PC-9 (cell line): ENCODE measurements around the gene DHFR. TPM values are rescaled to one million over a fixed set of nuclear protein-coding genes. Genes with fewer than 3 reads are reported as not detected.

ENCODE experiments used
- BruUV-seq: library from RNA; stranded (reverse); fragments of 400-500 nt; replicated peaks from 2 replicates; lab custom pipeline; 2021; lab: Mats Ljungman, UMichigan
- CTCF ChIA-PET: fragments of 300-600 bp; sonication (Branson Sonifier 250); formaldehyde crosslinking; loops from one replicate; lab custom pipeline; 2022; ENCODE audit warnings: antibody characterized with exemption; lab: Charles Lee
- POLR2A ChIA-PET: fragments of 300-600 bp; sonication (Branson Sonifier 250); formaldehyde crosslinking; loops from one replicate; lab custom pipeline; 2022; ENCODE audit warnings: antibody characterized with exemption; ENCODE audit not compliant: unreplicated experiment; lab: Charles Lee
- DNase-seq, 2 experiments: peaks; one replicate each; pipeline versions ENCODE4 v3.0.0 to v3.0.0-alpha.2; 2015 to 2022; ENCODE audit warnings: mixed read lengths in 1 of 2
- H2AFZ ChIP-seq: fragments of 200-600 bp; sonication (generic); 2 replicates; pipeline ENCODE4 v1.8.1; 2017; ENCODE audit warnings: antibody characterized with exemption
- H3F3A ChIP-seq: fragments of 200-600 bp; sonication (generic); 2 replicates; pipeline ENCODE4 v1.8.1; 2017; ENCODE audit warnings: antibody characterized with exemption, mild to moderate bottlenecking, low read depth; ENCODE audit not compliant: insufficient read depth
- H3K27ac ChIP-seq: fragments of 200-600 bp; sonication (generic); 2 replicates; pipeline ENCODE4 v1.6.1; 2016; ENCODE audit warnings: mixed run types
- H3K27me3 ChIP-seq: fragments of 200-600 bp; sonication (generic); 2 replicates; pipeline ENCODE4 v1.6.1; 2016; ENCODE audit warnings: low read depth, mixed run types; ENCODE audit not compliant: insufficient read depth
- H3K36me3 ChIP-seq: fragments of 200-600 bp; sonication (generic); 2 replicates; pipeline ENCODE4 v1.6.1; 2016; ENCODE audit warnings: low read depth, mixed run types
- H3K4me1 ChIP-seq: fragments of 200-600 bp; sonication (generic); replicated peaks from 2 replicates; pipeline ENCODE4 v1.6.1; 2016; ENCODE audit warnings: mixed run types; ENCODE audit not compliant: insufficient read depth
- H3K4me2 ChIP-seq: fragments of 200-600 bp; sonication (generic); 2 replicates; pipeline ENCODE4 v1.6.1; 2017; ENCODE audit warnings: mixed run types
- H3K4me3 ChIP-seq: fragments of 200-600 bp; sonication (generic); 2 replicates; pipeline ENCODE4 v1.6.1; 2016; ENCODE audit warnings: mixed run types
- H3K79me2 ChIP-seq: fragments of 200-600 bp; sonication (generic); 2 replicates; pipeline ENCODE4 v1.6.1; 2017; ENCODE audit warnings: low read depth, mixed run types
- H3K9me2 ChIP-seq: fragments of 200-600 bp; sonication (generic); 2 replicates; pipeline ENCODE4 v1.8.1; 2017; ENCODE audit warnings: mild to moderate bottlenecking; ENCODE audit not compliant: insufficient read depth
- H3K9me3 ChIP-seq: fragments of 200-600 bp; sonication (generic); 2 replicates; pipeline ENCODE4 v1.8.1; 2016; ENCODE audit warnings: low read depth; ENCODE audit not compliant: insufficient read depth
- H4K20me1 ChIP-seq: fragments of 200-600 bp; sonication (generic); 2 replicates; pipeline ENCODE4 v1.8.1; 2017; ENCODE audit not compliant: insufficient read depth
- EZH2 ChIP-seq: fragments of 200-600 bp; sonication (generic); IDR thresholded peaks from 2 replicates; pipeline ENCODE4 v1.8.0; 2017; ENCODE audit warnings: antibody characterized with exemption, low read depth
- intact Hi-C: fragments of 100-400 bp; cut with micrococcal nuclease; formaldehyde crosslinking; loops from one replicate; pipeline ENCODE4 v1.10.0; 2022; ENCODE audit not compliant: unreplicated experiment
- total RNA-seq: library from RNA; stranded (reverse); gene quantifications from 2 replicates; pipeline ENCODE4 v1.2.3, GENCODE V29; 2021
- TF ChIP-seq, protein P1 (sequence below): fragments of 200-600 bp; sonication (generic); conservative IDR thresholded peaks from 2 replicates; pipeline ENCODE4 v1.6.1; 2017; ENCODE audit warnings: mixed run types, antibody characterized with exemption, mild to moderate bottlenecking, moderate library complexity

DHFR gene
- total RNA-seq, 1 experiment from 2014 or later, result 45.3 TPM

DNA sequence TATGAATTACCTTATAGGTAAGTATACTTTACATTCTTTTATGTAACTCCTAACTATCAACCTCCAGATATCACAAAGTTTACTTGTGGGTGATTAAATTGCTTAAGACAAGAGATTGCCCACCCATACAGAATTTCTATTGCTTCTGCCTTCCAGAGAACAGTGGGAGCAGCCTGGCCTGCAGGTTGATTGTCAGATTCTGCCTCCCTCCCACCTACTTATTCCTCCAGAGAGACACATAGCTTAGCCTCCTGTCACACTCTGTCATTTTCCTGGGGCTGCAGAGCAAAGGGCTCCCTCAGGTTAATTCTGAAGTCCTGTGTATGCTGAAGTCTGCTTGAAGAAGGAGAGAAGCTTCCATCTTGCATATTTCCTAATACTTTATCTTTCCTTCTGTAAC lies 48.5 kb upstream of the DHFR start:
- Histone ChIP-seq H3K4me2 (no peak overlapping the region), H3K9me3 (no peaks in the 10 kb centered on the region), H4K20me1 (no peaks in the 10 kb centered on the region), H3K36me3 (0 out of 2 replicates have a peak, but pooled peaks cover 3% of the 10 kb centered on the region), H3K27me3 (no peaks in the 10 kb centered on the region), H3K9me2 (no peaks in the 10 kb centered on the region), H3F3A (no peaks in the 10 kb centered on the region), H3K4me3 (no peak overlapping the region), H3K4me1 (no peaks in the 10 kb centered on the region), H3K79me2 (no peaks in the 10 kb centered on the region), H2AFZ (no peak overlapping the region), H3K27ac (no peak overlapping the region)
- no peak for TF ChIP-seq EZH2
- TF ChIP-seq, protein P1, sequence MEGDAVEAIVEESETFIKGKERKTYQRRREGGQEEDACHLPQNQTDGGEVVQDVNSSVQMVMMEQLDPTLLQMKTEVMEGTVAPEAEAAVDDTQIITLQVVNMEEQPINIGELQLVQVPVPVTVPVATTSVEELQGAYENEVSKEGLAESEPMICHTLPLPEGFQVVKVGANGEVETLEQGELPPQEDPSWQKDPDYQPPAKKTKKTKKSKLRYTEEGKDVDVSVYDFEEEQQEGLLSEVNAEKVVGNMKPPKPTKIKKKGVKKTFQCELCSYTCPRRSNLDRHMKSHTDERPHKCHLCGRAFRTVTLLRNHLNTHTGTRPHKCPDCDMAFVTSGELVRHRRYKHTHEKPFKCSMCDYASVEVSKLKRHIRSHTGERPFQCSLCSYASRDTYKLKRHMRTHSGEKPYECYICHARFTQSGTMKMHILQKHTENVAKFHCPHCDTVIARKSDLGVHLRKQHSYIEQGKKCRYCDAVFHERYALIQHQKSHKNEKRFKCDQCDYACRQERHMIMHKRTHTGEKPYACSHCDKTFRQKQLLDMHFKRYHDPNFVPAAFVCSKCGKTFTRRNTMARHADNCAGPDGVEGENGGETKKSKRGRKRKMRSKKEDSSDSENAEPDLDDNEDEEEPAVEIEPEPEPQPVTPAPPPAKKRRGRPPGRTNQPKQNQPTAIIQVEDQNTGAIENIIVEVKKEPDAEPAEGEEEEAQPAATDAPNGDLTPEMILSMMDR, result no peak
- ChIA-PET POLR2A (no interaction called here), CTCF (no interaction called here)
- no TSS peak for BruUV-seq
- intact Hi-C loops, result no loop called here
- no peak for DNase-seq

DNA sequence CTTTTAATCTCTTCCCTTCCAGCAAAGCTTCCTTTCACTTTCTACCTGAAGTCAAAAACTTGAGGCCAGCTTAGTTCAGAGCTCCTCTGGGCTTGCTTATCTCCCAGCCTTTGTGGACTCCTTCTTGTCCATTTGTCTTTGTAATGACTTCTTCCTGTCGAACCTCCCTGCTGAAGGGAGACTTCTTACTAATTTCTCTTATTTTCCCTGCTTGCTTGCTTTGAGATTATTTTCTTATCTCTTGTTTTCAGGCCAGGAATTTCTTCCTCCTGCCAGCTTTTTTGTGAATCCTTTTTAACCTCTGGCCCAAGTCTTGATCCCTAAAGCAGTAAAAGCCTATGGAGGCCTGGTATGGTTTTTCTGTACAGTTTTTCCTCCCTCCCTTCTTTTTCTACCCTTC lies 46.8 kb upstream of the DHFR start:
- H3K79me2 ChIP-seq, result no peaks in the 10 kb centered on the region
- 0 out of 2 replicates have a peak, but pooled peaks cover 3% of the 10 kb centered on the region for H3K36me3 ChIP-seq
- no peak overlapping the region for H2AFZ ChIP-seq
- no peaks in the 10 kb centered on the region for H3K27me3 ChIP-seq
- intact Hi-C loops, result no loop called here
- no peaks in the 10 kb centered on the region for H4K20me1 ChIP-seq
- no TSS peak for BruUV-seq
- H3K4me3 ChIP-seq, result no peak overlapping the region
- ChIA-PET POLR2A (no interaction called here), CTCF (interaction anchor here (0.7 kb wide), 1 partner anchor 33 kb away, joined by 3 read pairs; no protein-coding TSS in a partner anchor)
- H3F3A ChIP-seq, result no peaks in the 10 kb centered on the region
- no peak overlapping the region for H3K27ac ChIP-seq
- no peaks in the 10 kb centered on the region for H3K4me1 ChIP-seq
- DNase-seq, result no peak
- H3K4me2 ChIP-seq, result no peak overlapping the region
- H3K9me3 ChIP-seq, result no peaks in the 10 kb centered on the region
- no peaks in the 10 kb centered on the region for H3K9me2 ChIP-seq
- TF ChIP-seq EZH2, result no peak
- TF ChIP-seq, protein P1, result no peak

DNA sequence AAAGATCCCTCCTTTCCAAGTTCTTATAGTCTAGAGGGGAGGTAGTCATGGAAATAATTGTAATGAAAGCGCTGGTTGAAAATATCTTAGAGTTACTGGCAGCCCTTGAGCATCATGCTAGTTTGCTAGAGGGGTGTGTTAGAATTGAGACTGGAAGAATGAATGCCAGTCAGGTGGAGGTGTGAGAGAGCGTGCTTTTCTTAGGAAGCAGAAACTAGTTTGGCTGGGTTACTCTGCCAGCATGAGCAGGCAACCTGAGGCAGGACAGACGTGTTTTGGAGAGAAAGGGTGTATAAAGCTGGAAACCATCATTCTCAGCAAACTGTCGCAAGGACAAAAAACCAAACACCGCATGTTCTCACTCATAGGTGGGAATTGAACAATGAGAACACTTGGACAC lies 43.6 kb upstream of the DHFR start:
- no peaks in the 10 kb centered on the region for H3K4me1 ChIP-seq
- intact Hi-C loops, result no loop called here
- no peaks in the 10 kb centered on the region for H3F3A ChIP-seq
- H3K27ac ChIP-seq, result no peak overlapping the region
- H3K36me3 ChIP-seq, result 0 out of 2 replicates have a peak, but pooled peaks cover 3% of the 10 kb centered on the region
- no peaks in the 10 kb centered on the region for H4K20me1 ChIP-seq
- H3K4me2 ChIP-seq, result no peak overlapping the region
- no peaks in the 10 kb centered on the region for H3K27me3 ChIP-seq
- H3K9me3 ChIP-seq, result no peaks in the 10 kb centered on the region
- DNase-seq, result no peak
- POLR2A ChIA-PET, result no interaction called here
- H2AFZ ChIP-seq, result no peak overlapping the region
- no peaks in the 10 kb centered on the region for H3K79me2 ChIP-seq
- CTCF ChIA-PET, result no interaction called here
- BruUV-seq, result no TSS peak
- no peaks in the 10 kb centered on the region for H3K9me2 ChIP-seq
- no peak for TF ChIP-seq EZH2
- TF ChIP-seq, protein P1, result no peak
- no peak overlapping the region for H3K4me3 ChIP-seq
